Activated CD4-positive, alpha-beta T cell treated with anti-CD3 and anti-CD28 coated beads, Interleukin-2, Interleukin-4, amounts not matched to agents 100 ng/mL and 50 ng/mL, durations not matched to agents 16 hours and 8 hours (primary cell): ENCODE measurements around the gene AOC3.
"Not testable (repeated sequence)": the region's sequence is repeated elsewhere in the genome, so short reads cannot be mapped to it uniquely, and the experiment has no call there.

Source experiments
- DNase-seq: peaks from one replicate; pipeline ENCODE4 v3.0.0-alpha.2; 2020; ENCODE audit warnings: low spot score

AOC3 gene

DNA sequence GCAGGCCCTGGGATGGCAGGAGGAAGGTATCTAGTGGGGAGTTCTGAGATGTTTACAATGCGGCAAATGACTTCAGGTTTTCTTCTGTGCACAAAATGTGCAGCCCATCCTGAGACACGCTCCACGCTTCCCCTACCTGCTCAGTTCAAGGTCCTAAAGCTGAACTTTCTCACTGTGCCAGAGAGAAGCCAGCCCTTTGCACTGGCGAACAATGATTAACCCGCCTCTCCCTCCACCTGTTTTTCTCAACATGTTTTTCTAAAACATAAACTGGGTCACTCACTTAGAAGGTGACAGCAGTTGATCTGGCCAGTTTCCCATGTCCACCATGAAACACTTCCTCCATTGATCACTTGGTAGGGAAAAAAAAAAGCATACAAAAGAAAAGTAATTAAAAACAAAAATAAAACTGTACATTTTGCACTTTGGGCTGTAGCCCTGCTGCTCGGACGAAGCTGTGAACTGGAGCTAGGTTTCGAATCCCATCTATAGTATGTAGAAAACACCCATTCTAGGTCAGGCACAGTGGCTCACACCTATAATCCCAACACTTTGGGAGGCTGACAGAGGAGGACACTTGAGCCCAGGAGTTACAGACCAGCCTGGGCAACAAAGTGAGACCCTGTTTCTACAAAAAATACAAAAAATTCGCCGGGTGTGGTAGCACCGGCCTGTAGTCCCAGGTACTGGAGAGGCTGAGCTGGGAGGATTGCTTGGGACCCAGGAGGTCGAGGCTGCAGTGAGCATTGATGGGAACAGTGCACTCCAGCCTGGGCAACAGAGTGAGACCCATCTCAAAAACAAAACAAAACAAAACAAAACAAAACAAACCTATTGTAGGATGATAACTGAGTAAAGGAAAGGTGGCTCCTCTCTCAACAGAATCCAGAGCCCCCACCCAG, 43.5 kb downstream of the AOC3 start:
- DNase-seq: no peak

DNA sequence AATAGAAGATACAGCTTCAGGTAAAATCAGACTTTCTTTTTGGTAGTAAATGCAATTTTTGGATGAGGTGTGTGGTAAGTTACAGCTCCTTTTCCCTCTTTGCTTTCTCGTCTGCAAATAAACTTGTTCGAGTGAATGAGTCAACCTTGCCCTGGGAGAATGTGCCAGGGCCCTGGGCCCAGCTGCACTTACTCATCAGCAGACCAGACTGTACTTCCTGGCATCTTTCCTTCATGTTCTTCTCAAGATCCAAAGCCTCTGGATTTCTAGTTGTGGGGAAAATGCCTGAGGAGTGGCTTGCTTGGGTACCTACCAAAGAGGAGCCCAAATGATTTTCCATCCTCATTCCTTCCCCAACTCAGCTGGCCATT, 44.2 kb downstream of the AOC3 start:
- DNase-seq: no peak

DNA sequence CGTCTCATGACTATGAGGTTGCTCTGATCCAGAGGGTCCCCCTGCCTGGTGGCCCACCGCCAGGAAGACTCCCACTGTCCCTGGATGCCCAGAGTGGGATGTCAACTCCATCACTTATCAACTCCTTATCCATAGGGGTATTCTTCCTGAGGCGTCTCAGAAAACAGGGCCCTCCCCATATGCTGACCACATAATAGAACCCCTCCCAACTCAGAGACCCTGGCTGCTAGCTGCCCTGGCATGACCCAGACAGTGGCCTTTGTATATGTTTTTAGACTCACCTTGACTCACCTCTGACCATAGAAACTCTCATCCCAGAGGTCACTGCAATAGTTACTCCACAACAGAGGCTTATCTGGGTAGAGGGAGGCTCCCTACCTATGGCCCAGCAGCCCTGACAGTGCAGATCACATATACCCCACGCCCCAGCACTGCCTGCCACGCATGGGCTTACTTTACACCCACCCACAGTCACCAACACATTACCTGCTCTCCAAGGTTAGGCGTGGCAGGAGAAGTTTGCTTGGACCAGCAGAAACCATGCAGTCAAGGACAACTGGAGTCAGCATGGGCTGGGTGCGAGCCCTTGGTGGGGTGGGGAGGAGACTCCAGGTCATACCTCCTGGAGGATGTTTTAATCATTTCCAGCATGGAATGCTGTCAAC, 47.3 kb downstream of the AOC3 start:
- no peak for DNase-seq

DNA sequence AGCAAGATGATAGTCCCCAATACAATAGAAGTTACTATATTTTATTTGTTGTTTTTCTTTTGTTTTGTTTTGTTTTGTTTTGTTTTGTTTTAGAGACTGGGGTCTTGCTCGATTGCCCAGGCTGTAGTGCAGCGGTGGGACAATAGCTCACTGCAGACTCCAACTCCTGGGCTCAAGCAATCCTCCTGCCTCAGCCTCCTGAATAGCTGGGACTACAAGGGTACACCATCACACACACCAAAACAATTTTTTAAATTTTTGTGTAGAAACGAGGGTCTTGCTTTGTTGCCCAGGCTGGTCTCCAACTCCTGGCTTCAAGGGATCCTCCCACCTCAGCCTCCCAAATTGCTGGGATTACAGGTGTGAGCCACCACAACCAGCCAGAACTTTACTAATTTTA, 49.0 kb downstream of the AOC3 start:
- not testable (repeated sequence) for DNase-seq

DNA sequence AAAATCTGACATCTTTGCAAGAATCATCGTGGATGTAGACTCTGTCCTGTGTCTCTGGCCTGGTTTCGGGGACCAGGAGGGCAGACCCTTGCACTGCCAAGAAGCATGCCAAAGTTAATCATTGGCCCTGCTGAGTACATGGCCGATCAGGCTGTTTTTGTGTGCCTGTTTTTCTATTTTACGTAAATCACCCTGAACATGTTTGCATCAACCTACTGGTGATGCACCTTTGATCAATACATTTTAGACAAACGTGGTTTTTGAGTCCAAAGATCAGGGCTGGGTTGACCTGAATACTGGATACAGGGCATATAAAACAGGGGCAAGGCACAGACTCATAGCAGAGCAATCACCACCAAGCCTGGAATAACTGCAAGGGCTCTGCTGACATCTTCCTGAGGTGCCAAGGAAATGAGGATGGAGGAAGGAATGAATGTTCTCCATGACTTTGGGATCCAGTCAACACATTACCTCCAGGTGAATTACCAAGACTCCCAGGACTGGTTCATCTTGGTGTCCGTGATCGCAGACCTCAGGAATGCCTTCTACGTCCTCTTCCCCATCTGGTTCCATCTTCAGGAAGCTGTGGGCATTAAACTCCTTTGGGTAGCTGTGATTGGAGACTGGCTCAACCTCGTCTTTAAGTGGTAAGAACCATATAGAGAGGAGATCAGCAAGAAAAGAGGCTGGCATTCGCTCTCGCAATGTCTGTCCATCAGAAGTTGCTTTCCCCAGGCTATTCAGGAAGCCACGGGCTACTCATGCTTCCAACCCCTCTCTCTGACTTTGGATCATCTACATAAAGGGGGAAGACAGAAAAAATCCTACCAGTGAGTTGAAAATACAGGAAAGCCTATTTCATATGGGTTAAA, 49.7 kb downstream of the AOC3 start, which contains the start of gene G6PC1:
TSS of gene G6PC1 (plus strand) at position 340 of the 872 bp plus-strand sequence. CDS start at position 418, 78 bp downstream.
- DNase-seq: no peak

DNA sequence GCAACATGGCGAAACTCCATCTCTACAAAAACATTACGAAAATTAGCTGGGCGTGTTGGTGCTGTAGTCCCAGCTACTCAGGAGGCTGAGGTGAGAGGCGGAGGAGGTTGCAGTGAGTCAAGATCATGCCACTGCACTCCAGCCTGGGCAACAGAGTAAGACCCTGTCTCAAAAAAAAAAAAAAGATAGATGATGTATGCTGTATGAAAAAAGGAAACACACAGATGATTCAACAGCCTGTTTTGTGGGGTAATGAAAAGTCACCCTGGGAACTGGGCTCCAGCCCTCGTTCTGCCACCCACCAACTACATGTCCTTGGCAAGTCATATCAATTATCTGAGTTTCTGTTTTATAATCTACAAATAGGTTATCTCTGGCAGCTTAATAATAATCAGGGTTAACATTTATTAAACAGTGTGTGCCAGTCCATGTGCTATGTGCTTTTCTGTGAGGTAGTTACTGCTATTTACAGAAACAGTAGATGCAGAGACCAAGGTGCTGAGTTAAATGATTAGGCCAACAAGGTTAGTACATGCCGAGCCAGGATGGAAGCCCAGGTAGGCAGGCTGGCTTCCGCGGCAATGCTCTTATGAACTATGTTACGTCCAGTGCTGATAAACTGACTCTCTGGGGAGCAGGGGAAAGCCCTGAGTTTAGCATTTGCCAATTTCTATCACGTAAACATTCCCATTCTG, 50.7 kb downstream of the AOC3 start:
- DNase-seq: no peak

DNA sequence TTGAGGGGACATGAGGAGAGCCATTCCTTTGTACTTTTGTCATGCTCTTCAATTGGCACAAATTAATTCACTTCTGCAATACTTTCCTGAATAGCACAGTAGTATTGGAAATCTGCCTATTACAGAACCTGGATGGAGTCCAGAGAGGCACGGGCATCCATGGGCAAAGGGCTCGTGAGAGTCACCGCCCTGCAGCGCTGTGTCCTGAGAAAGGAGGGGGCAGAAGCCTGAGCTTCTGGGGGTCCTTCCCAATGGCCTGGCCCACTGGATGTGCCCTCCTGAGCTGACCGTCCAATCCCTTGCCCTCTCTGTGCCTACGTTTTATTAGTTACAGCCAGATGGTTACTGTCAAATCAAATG, 53.1 kb downstream of the AOC3 start:
- DNase-seq: no peak

DNA sequence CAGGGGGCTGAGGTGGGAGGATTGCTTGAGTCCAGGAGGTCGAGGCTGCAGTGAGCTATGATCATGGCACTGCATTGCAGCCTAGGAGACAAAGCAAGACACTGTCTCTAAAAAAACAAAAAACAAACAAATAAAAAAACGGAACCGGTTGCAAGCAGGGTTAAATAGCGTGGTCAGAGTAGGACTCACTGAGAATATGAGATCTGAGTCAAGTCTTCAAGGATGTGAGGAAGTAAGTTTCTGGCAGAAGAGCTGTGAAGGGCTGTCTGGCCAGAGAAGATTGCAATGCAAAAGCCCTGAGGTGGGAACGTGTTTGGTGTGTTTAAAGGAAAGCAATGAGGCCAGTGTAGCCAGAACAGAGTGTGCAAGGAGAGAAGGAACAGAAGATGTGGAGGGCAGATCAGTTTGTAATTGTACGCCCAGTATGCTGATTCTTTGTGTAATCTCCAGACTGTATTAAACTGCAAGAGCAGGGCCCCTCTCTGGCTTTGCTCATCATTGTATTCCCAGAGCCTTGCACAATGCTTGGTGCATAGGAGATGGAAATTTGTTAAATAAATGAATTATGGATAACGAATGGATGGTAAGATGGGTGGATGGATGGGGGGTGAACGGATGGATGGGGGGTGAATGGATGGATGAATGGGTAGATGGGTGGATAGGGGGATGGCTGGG, 55.9 kb downstream of the AOC3 start:
- DNase-seq: no peak
